ENCODE results near the gene PRKD1. TPM values are rescaled to one million over a fixed set of nuclear protein-coding genes. Genes with fewer than 3 reads are reported as not detected.

Gene PRKD1
- 16.9 TPM for total RNA-seq

GRCh38 chr14:29927376-29928116 is at the start of gene PRKD1:
TSS of gene PRKD1 (minus strand) at chr14:29927847.
- peak; percentile 58 for DNase-seq

- DNase-seq: no peak
Observed at GRCh38 chr14:29971101-29971500, 43.5 kb upstream of the PRKD1 start.

- DNase-seq: no peak
Observed at GRCh38 chr14:29955087-29955486, 27.4 kb upstream of the PRKD1 start.

GRCh38 chr14:29953501-29953900 is 25.9 kb upstream of the PRKD1 start:
- no peak for DNase-seq

- DNase-seq: no peak
Observed at GRCh38 chr14:29944091-29944490, 16.4 kb upstream of the PRKD1 start.

- DNase-seq: no peak
Observed at GRCh38 chr14:29941401-29941800, 13.8 kb upstream of the PRKD1 start.

- no peak for DNase-seq
Observed at GRCh38 chr14:29940482-29940881, 12.8 kb upstream of the PRKD1 start.

GRCh38 chr14:29937116-29937515 is 9.5 kb upstream of the PRKD1 start:
- no peak for DNase-seq

GRCh38 chr14:29930283-29930682 is 2.6 kb upstream of the PRKD1 start:
- DNase-seq: no peak

GRCh38 chr14:29928117-29928640 is 532 bp upstream of the PRKD1 start:
- DNase-seq: no peak

GRCh38 chr14:29926701-29927375 is 809 bp downstream of the PRKD1 start:
- no peak for DNase-seq

GRCh38 chr14:29926228-29926627 is 1.4 kb downstream of the PRKD1 start:
- DNase-seq: no peak

- no peak for DNase-seq
Observed at GRCh38 chr14:29925736-29926135, 1.9 kb downstream of the PRKD1 start.

GRCh38 chr14:29925101-29925722 is 2.4 kb downstream of the PRKD1 start:
- DNase-seq: no peak

- DNase-seq: no peak
Observed at GRCh38 chr14:29919845-29920244, 7.8 kb downstream of the PRKD1 start.

GRCh38 chr14:29918981-29919380 is 8.7 kb downstream of the PRKD1 start:
- DNase-seq: no peak

- DNase-seq: no peak
Observed at GRCh38 chr14:29913566-29913965, 14.1 kb downstream of the PRKD1 start.

- no peak for DNase-seq
Observed at GRCh38 chr14:29911810-29912209, 15.8 kb downstream of the PRKD1 start.

- no peak for DNase-seq
Observed at GRCh38 chr14:29908652-29909577, 18.7 kb downstream of the PRKD1 start.

- DNase-seq: no peak
Observed at GRCh38 chr14:29906256-29906870, 21.3 kb downstream of the PRKD1 start.

GRCh38 chr14:29905543-29905942 is 22.1 kb downstream of the PRKD1 start:
- DNase-seq: no peak
